Heart right ventricle (tissue), 16 donors: ENCODE results near the gene NRDC. TPM values are rescaled to one million over a fixed set of nuclear protein-coding genes. Genes with fewer than 3 reads are reported as not detected.
A peak's percentile ranks its signal among the peaks of the same experiment; 100 is the strongest.

ENCODE experiments used
- ATAC-seq, 8 donors: fragments of 200-7000 bp; cut with Tn5 transposase; one replicate each; pipeline ENCODE4 v1.9.1; 2020; ENCODE audit warnings: mild to moderate bottlenecking in 8 of 8, moderate library complexity in 8 of 8, moderate number of reproducible peaks in 1 of 8
- DNase-seq, 2 donors: peaks; one replicate each; pipeline ENCODE4 v3.0.0-alpha.2; 2020
- H3K27ac ChIP-seq, 10 donors: fragments of 200-600 bp; sonication (generic) in 2 of 10; one replicate each; pipeline versions ENCODE4 v1.5.0 to v1.8.0; 2020 to 2022; ENCODE audit warnings: mild to moderate bottlenecking in 3 of 10
- H3K27me3 ChIP-seq, 7 donors: fragments of 200-600 bp; one replicate each; pipeline ENCODE4 v1.8.0; 2021 to 2022; ENCODE audit warnings: mild to moderate bottlenecking in 2 of 7
- H3K36me3 ChIP-seq, 9 donors: fragments of 200-600 bp; sonication (generic) in 1 of 9; one replicate each; pipeline versions ENCODE4 v1.5.0 to v1.8.0; 2020 to 2022; ENCODE audit warnings: mild to moderate bottlenecking in 2 of 9
- H3K4me1 ChIP-seq, 9 donors: fragments of 200-600 bp; sonication (generic) in 1 of 9; one replicate each; pipeline versions ENCODE4 v1.5.0 to v1.8.0; 2020 to 2022; ENCODE audit warnings: mild to moderate bottlenecking in 4 of 9
- H3K4me3 ChIP-seq, 10 donors: fragments of 200-600 bp; sonication (generic) in 2 of 10; one replicate each; pipeline versions ENCODE4 v1.5.0 to v1.8.0; 2020 to 2022; ENCODE audit warnings: mild to moderate bottlenecking in 7 of 10, moderate library complexity in 2 of 10
- H3K9me3 ChIP-seq, 11 donors: fragments of 200-600 bp in 10 of 11; sonication (generic) in 2 of 11; one replicate each; pipeline versions ENCODE4 v1.5.0 to v1.8.0; 2013 to 2022; ENCODE audit warnings: mild to moderate bottlenecking in 2 of 11, control low read depth in 1 of 11, moderate library complexity in 1 of 11
- CTCF ChIP-seq, 9 donors: fragments of 200-600 bp; sonication (generic) in 2 of 9; IDR thresholded peaks; one replicate each; pipeline versions ENCODE4 v1.5.0 to v1.8.0; 2021 to 2022; ENCODE audit warnings: antibody characterized with exemption in 9 of 9, mild to moderate bottlenecking in 5 of 9, moderate library complexity in 1 of 9
- WGBS, 2 donors: extraction: QIAGEN DNeasy Blood & Tissue Kit; methylation state at CpG; one replicate each; pipeline ENCODE4 v1.1.7; 2013; ENCODE audit warnings: inconsistent platforms in 1 of 2; 5-methylcytosine and 5-hydroxymethylcytosine counted together
- intact Hi-C, 10 donors: fragments of 100-400 bp; cut with DNase I; formaldehyde crosslinking; loops; one replicate each; pipeline versions ENCODE4 v1.11.1 to v1.14.2; 2022
- polyA plus RNA-seq, 2 donors: library from polyadenylated mRNA; stranded (reverse); fragments of 200-250 nt; gene quantifications; one replicate each; pipeline ENCODE4 v1.2.3, GENCODE V29; 2013
- total RNA-seq, 10 donors: library from RNA; stranded (reverse); fragmentation: NEBNext Ultra II Directional in 3 of 10; extraction: Animal tissue kit (Norgen Biotek cat#: 25700) in 3 of 10; gene quantifications; one replicate each; pipeline versions ENCODE4 v1.2.1 to v1.2.4, GENCODE V29; 2021 to 2023
- donor health status: Arrhythmogenic right ventricular cardiomyopathy.
- donor health status: ischemic (EF 13 %, LVEDD 7.1; RV severe dilation, severe dysfunction).
- donor health status: healthy with polysubstance abuse.
- donor health status: DM: no; HTN: yes; CAD: no.
- donor health status: DM: no; HTN: no; CAD: no.
- donor health status: ischemic (EF 25% LVEDD 6.9; RV normal size, moderate dysfunction).
- donor health status: ischemic (EF 25% LVEDD 5.7; RV mildly dilated, moderate dysfunction).
- donor health status: healthy.
- donor health status: DM: yes; HTN: yes; CAD: no.
- donor health status: Ischemic cardiomyopathy.
- donor health status: ischemic (EF 35%, LVEDD 5.7; RV mildly dilated, moderate dysfunction).
- donor health status: nonischemic (EF 11% LVEDD 7.7; RV severe dilation, severe dysfunction).
- donor health status: DM: yes; HTN: yes; CAD: no.
- donor health status: PGD.
- donor health status: ischemic (EF 29% LVEDD 5.4; RV normal size, mild dysfunction).
- donor health status: nonischemic (EF 23%, LVEDD 6.1; RV moderate dilation, normal function).

Gene NRDC
- total and polyA plus RNA-seq, 12 donors = 77.8 to 228 (median 135) TPM

GRCh38 chr1:51756290-51756689, 122.2 kb downstream of the NRDC start:
- intact Hi-C loops = no loop called here
- DNase-seq (no peak), ATAC-seq (no peak)
- H3K4me1 ChIP-seq = peaks cover 0 to 9% (median 0%) of the 10 kb centered on the region in 9 donors
- H3K9me3 ChIP-seq = peaks cover 0 to 5% (median 0%) of the 10 kb centered on the region in 11 donors
- H3K27ac ChIP-seq = no peak overlapping the region
- WGBS, 2 donors = 76 to 99% methylated on average over 2 of the region's 2 CpGs
- no peak for TF ChIP-seq CTCF (IDR thresholded peaks at IDR 0.05)
- H3K27me3 ChIP-seq = no peaks in the 10 kb centered on the region
- H3K4me3 ChIP-seq = no peak overlapping the region
- peaks cover 0 to 65% (median 18%) of the 10 kb centered on the region in 9 donors for H3K36me3 ChIP-seq

- intact Hi-C loops = no loop called here
- H3K27me3 ChIP-seq = no peaks in the 10 kb centered on the region
- peaks cover 0 to 9% (median 4%) of the 10 kb centered on the region in 9 donors for H3K4me1 ChIP-seq
- H3K36me3 ChIP-seq = peaks cover 0 to 66% (median 19%) of the 10 kb centered on the region in 9 donors
- DNase-seq = no peak
- peaks cover 0 to 5% (median 0%) of the 10 kb centered on the region in 11 donors for H3K9me3 ChIP-seq
- no peak for TF ChIP-seq CTCF (IDR thresholded peaks at IDR 0.05)
- ATAC-seq = no peak
- WGBS, 2 donors = 97 to 99% methylated on average over 7 of the region's 7 CpGs
- H3K27ac ChIP-seq = no peak overlapping the region
- no peak overlapping the region for H3K4me3 ChIP-seq
Observed at GRCh38 chr1:51755437-51755836, 123.1 kb downstream of the NRDC start.

GRCh38 chr1:51754666-51755065, 123.9 kb downstream of the NRDC start:
- Histone ChIP-seq H3K9me3 (peaks cover 0 to 5% (median 0%) of the 10 kb centered on the region in 11 donors), H3K36me3 (peaks cover 0 to 66% (median 24%) of the 10 kb centered on the region in 9 donors)

GRCh38 chr1:51753969-51754368, 124.6 kb downstream of the NRDC start:
- Histone ChIP-seq H3K4me1 (peaks cover 0 to 15% (median 9%) of the 10 kb centered on the region in 9 donors), H3K9me3 (peaks cover 0 to 5% (median 0%) of the 10 kb centered on the region in 11 donors), H3K27me3 (no peaks in the 10 kb centered on the region), H3K27ac (no peak overlapping the region), H3K4me3 (no peak overlapping the region), H3K36me3 (peaks cover 0 to 72% (median 27%) of the 10 kb centered on the region in 9 donors)
- intact Hi-C loops = no loop called here
- peak in 2 of 8 donors; percentile 19 to 47 for ATAC-seq
- no peak for TF ChIP-seq CTCF (IDR thresholded peaks at IDR 0.05)
- DNase-seq = no peak

More at GRCh38 chr1:51754666-51755065, 123.9 kb downstream of the NRDC start:
- TF ChIP-seq CTCF (IDR thresholded peaks at IDR 0.05) = no peak
- WGBS, 2 donors = 88 to 93% methylated on average over 3 of the region's 3 CpGs
- ATAC-seq = no peak
- Histone ChIP-seq H3K4me3 (no peak overlapping the region), H3K27me3 (no peaks in the 10 kb centered on the region), H3K27ac (no peak overlapping the region), H3K4me1 (peaks cover 0 to 15% (median 9%) of the 10 kb centered on the region in 9 donors)
- intact Hi-C loops = no loop called here
- no peak for DNase-seq
